Activated T-cell treated with anti-CD3 and anti-CD28 coated beads for 4 hours (primary cell): ENCODE measurements around the gene CLDN17.

Source experiments
- DNase-seq: peaks from one replicate; pipeline ENCODE4 v3.0.0-alpha.2; 2020

Gene CLDN17

GRCh38 chr21:30116479-30116878, 50.1 kb downstream of the CLDN17 start:
- DNase-seq: no peak
